ENCODE measurements around the gene TEDC1.
"Not testable (repeated sequence)": the region's sequence is repeated elsewhere in the genome, so short reads cannot be mapped to it uniquely, and the experiment has no call there.

TEDC1 gene

GRCh38 chr14:105546410-105546809 is 55.4 kb downstream of the TEDC1 start:
- not testable (repeated sequence) for DNase-seq

DNA sequence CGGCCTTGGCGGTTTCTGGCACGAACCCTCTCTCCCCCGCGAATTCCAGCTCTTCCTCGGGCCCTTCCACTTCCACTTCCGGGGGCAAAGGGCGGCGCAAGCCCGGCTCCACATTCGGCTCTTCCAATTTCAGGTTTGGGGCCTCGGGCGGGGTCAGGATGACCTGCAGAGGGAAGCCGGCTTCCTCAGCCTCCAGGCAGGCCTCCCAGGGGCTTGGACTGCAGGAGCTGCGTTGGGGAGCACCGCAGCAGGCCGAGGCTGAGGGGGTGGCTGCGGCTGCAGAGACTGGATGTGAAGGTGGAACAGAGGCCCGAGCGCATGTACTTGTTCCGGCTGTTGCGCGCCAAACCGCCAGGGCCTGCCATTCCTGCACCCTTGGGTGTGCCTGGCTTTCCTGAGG is 56.0 kb downstream of the TEDC1 start:
- not testable (repeated sequence) for DNase-seq

DNA sequence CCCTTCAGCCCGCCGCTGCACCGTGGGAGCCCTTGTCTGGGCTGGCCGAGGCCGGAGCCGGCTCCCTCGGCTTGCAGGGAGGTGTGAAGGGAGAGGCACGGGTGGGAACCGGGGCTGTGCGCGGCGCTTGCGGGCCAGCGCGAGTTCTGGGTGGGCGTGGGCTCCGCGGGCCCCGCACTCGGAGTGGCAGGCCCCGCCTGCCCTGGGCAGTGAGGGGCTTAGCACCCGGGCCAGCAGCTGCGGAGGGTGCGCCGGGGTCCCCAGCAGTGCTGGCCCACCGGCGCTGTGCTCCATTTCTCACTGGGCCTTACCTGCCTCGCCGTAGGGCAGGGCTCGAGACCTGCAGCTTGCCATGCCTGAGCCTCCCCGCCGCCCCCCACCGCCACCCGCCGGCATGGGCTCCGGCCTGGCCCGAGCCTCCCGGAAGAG is 56.7 kb downstream of the TEDC1 start:
- DNase-seq: no peak

Data from NCI-H2107 (cell line).